H9 (cell line): ENCODE data around the gene TP73. TPM values are rescaled to one million over a fixed set of nuclear protein-coding genes. Genes with fewer than 3 reads are reported as not detected.

Source experiments
- DNase-seq: peaks from one replicate; pipeline ENCODE4 v3.0.0-alpha.2; 2017
- H2AFZ ChIP-seq: one replicate; pipeline ENCODE4 v1.6.1; 2013; ENCODE audit warnings: mild to moderate bottlenecking, low read length, control low read depth, moderate library complexity
- H2AK5ac ChIP-seq: 2 replicates; pipeline ENCODE4 v1.6.1; 2013; ENCODE audit warnings: low read length, control low read depth, mixed read lengths; ENCODE audit not compliant: insufficient read length
- H2BK120ac ChIP-seq: one replicate; pipeline ENCODE4 v1.6.1; 2013; ENCODE audit warnings: low read depth, mild to moderate bottlenecking, low read length, control low read depth, inconsistent platforms; ENCODE audit not compliant: poor library complexity, severe bottlenecking
- H2BK12ac ChIP-seq: 2 replicates; pipeline ENCODE4 v1.6.1; 2013; ENCODE audit warnings: low read length, control low read depth, mixed read lengths, low read depth; ENCODE audit not compliant: insufficient read length
- H2BK15ac ChIP-seq: 2 replicates; pipeline ENCODE4 v1.6.1; 2013; ENCODE audit warnings: low read depth, low read length, control low read depth
- H2BK20ac ChIP-seq: one replicate; pipeline ENCODE4 v1.6.1; 2013; ENCODE audit warnings: low read depth, mild to moderate bottlenecking, low read length, control low read depth, inconsistent platforms; ENCODE audit not compliant: poor library complexity, severe bottlenecking
- H2BK5ac ChIP-seq: 2 replicates; pipeline ENCODE4 v1.6.1; 2013; ENCODE audit warnings: low read length, control low read depth, mixed read lengths; ENCODE audit not compliant: insufficient read length
- H3K14ac ChIP-seq: 2 replicates; pipeline ENCODE4 v1.6.1; 2013; ENCODE audit warnings: low read length, control low read depth; ENCODE audit not compliant: insufficient read depth
- H3K18ac ChIP-seq: 2 replicates; pipeline ENCODE4 v1.6.1; 2013; ENCODE audit warnings: low read depth, mild to moderate bottlenecking, mixed read lengths, low read length, control low read depth; ENCODE audit not compliant: insufficient read length
- H3K23ac ChIP-seq: 2 replicates; pipeline ENCODE4 v1.6.1; 2013; ENCODE audit warnings: low read length, control low read depth, mixed read lengths, low read depth; ENCODE audit not compliant: insufficient read length
- H3K23me2 ChIP-seq: 2 replicates; pipeline ENCODE4 v1.6.1; 2013; ENCODE audit warnings: low read depth, mild to moderate bottlenecking, mixed read lengths, low read length, control low read depth; ENCODE audit not compliant: insufficient read length, poor library complexity, severe bottlenecking
- H3K27ac ChIP-seq: 2 replicates; pipeline ENCODE4 v1.5.1; 2013; ENCODE audit warnings: low read length, control low read depth, mixed read lengths, low read depth; ENCODE audit not compliant: insufficient read length
- H3K27me3 ChIP-seq: 2 replicates; pipeline ENCODE4 v1.6.1; 2013; ENCODE audit warnings: low read length, control low read depth, inconsistent platforms; ENCODE audit not compliant: insufficient read depth
- H3K4ac ChIP-seq: 2 replicates; pipeline ENCODE4 v1.6.1; 2013; ENCODE audit warnings: low read depth, mild to moderate bottlenecking, control low read depth, inconsistent platforms, low read length, moderate library complexity
- H3K4me1 ChIP-seq: 2 replicates; pipeline ENCODE4 v1.6.1; 2013; ENCODE audit warnings: low read length, control low read depth, inconsistent platforms; ENCODE audit not compliant: insufficient read depth
- H3K4me2 ChIP-seq: 2 replicates; pipeline ENCODE4 v1.6.1; 2013; ENCODE audit warnings: low read length, control low read depth, mixed read lengths; ENCODE audit not compliant: insufficient read length, insufficient read depth
- H3K56ac ChIP-seq: 2 replicates; pipeline ENCODE4 v1.6.1; 2013; ENCODE audit warnings: low read depth, mild to moderate bottlenecking, mixed read lengths, low read length, control low read depth; ENCODE audit not compliant: insufficient read length
- H3K79me1 ChIP-seq: 2 replicates; pipeline ENCODE4 v1.6.1; 2013; ENCODE audit warnings: low read depth, mild to moderate bottlenecking, moderate library complexity, low read length, control low read depth, inconsistent platforms; ENCODE audit not compliant: insufficient read depth, poor library complexity, severe bottlenecking
- H3K79me2 ChIP-seq: 2 replicates; pipeline ENCODE4 v1.6.1; 2013; ENCODE audit warnings: low read length, control low read depth, inconsistent platforms; ENCODE audit not compliant: insufficient read depth
- H3K9ac ChIP-seq: 2 replicates; pipeline ENCODE4 v1.6.1; 2013; ENCODE audit warnings: low read length, control low read depth, mixed read lengths; ENCODE audit not compliant: insufficient read length; ENCODE audit errors: extremely low read depth
- H3K9me3 ChIP-seq: one replicate; pipeline ENCODE4 v1.6.1; 2013; ENCODE audit warnings: low read depth, low read length, inconsistent platforms; ENCODE audit not compliant: control insufficient read depth
- H3T11ph ChIP-seq: one replicate; pipeline ENCODE4 v1.6.1; 2013; ENCODE audit warnings: mild to moderate bottlenecking, low read length, control low read depth, inconsistent platforms
- H4K20me1 ChIP-seq: one replicate; pipeline ENCODE4 v1.6.1; 2013; ENCODE audit not compliant: control insufficient read depth, insufficient read length, insufficient read depth
- H4K5ac ChIP-seq: 2 replicates; pipeline ENCODE4 v1.6.1; 2013; ENCODE audit warnings: low read depth, mild to moderate bottlenecking, mixed read lengths, low read length, control low read depth; ENCODE audit not compliant: insufficient read length
- H4K8ac ChIP-seq: replicated peaks from 2 replicates; pipeline ENCODE4 v1.6.1; 2013; ENCODE audit warnings: low read length, control low read depth, mixed read lengths, low read depth; ENCODE audit not compliant: insufficient read length
- H4K91ac ChIP-seq: 2 replicates; pipeline ENCODE4 v1.6.1; 2013; ENCODE audit warnings: low read depth, mild to moderate bottlenecking, moderate library complexity, mixed read lengths, low read length, control low read depth; ENCODE audit not compliant: insufficient read length
- H3K27ac Mint-ChIP-seq, 3 experiments: 2 replicates in 2 of 3; 3 replicates in 1 of 3; pipeline ENCODE4 v1.8.0; 2020 to 2021; ENCODE audit warnings: mixed read lengths in 3 of 3, mild to moderate bottlenecking in 1 of 3, moderate library complexity in 1 of 3
- H3K27me3 Mint-ChIP-seq: 2 replicates; pipeline ENCODE4 v1.8.0; 2021; ENCODE audit warnings: low read depth, mild to moderate bottlenecking, moderate library complexity, mixed read lengths
- H3K36me3 Mint-ChIP-seq, 3 experiments: 2 replicates in 2 of 3; 3 replicates in 1 of 3; pipeline ENCODE4 v1.8.0; 2020 to 2021; ENCODE audit warnings: low read depth in 3 of 3, mixed read lengths in 3 of 3; ENCODE audit not compliant: insufficient read depth in 1 of 3
- H3K4me1 Mint-ChIP-seq, 2 experiments: 2 replicates each; pipeline ENCODE4 v1.8.0; 2020; ENCODE audit warnings: mixed read lengths in 2 of 2
- H3K4me3 Mint-ChIP-seq, 2 experiments: 2 replicates in 1 of 2; 3 replicates in 1 of 2; pipeline ENCODE4 v1.8.0; 2020 to 2021; ENCODE audit warnings: mild to moderate bottlenecking in 2 of 2, mixed read lengths in 2 of 2, moderate library complexity in 1 of 2
- H3K9me3 Mint-ChIP-seq, 2 experiments: 2 replicates in 1 of 2; 3 replicates in 1 of 2; pipeline ENCODE4 v1.8.0; 2020; ENCODE audit warnings: mild to moderate bottlenecking in 2 of 2, mixed read lengths in 2 of 2, moderate library complexity in 1 of 2
- CTCF ChIP-seq: fragments of 200-600 bp; sonication (generic); conservative IDR thresholded peaks from 3 replicates; pipeline ENCODE4 v1.8.0; 2021; ENCODE audit warnings: antibody characterized with exemption, mild to moderate bottlenecking
- WGBS: extraction: QIAGEN DNeasy Blood & Tissue Kit; methylation state at CpG from one replicate; pipeline ENCODE4 v1.1.7; 2013; ENCODE audit warnings: missing lambda C conversion rate, low lambda C conversion rate, mixed read lengths; ENCODE audit not compliant: insufficient read length; ENCODE audit errors: extremely low coverage; 5-methylcytosine and 5-hydroxymethylcytosine counted together
- total RNA-seq: library from RNA; stranded (reverse); gene quantifications from 2 replicates; pipeline ENCODE4 v1.2.1, GENCODE V29; 2021

Gene TP73
- total RNA-seq, 1 experiment from 2014 or later, result 4.7 TPM

GRCh38 chr1:3732434-3733093, 80.2 kb downstream of the TP73 start:
- Histone ChIP-seq H2BK120ac (no peak overlapping the region), H4K20me1 (no peaks in the 10 kb centered on the region), H2BK20ac (no peak overlapping the region), H2AFZ (no peak overlapping the region), H4K8ac (peak overlapping the region; percentile 9), H3K27me3 (no peaks in the 10 kb centered on the region; the same call in 1 of the 2 replicates), H3K9ac (no peak overlapping the region), H3K56ac (no peak overlapping the region), H3T11ph (no peak overlapping the region), H3K79me1 (no peaks in the 10 kb centered on the region), H4K5ac (no peak overlapping the region), H2AK5ac (no peak overlapping the region), H3K79me2 (no peaks in the 10 kb centered on the region), H3K23ac (no peak overlapping the region), H3K18ac (no peak overlapping the region), H3K23me2 (no peaks in the 10 kb centered on the region), H3K4ac (no peak overlapping the region), H3K4me1 (no peaks in the 10 kb centered on the region), H2BK5ac (no peak overlapping the region), H3K14ac (no peak overlapping the region; the same call in 1 of the 2 replicates), H4K91ac (no peak overlapping the region), H2BK12ac (no peak overlapping the region), H3K4me2 (no peak overlapping the region), H2BK15ac (no peak overlapping the region), H3K9me3 (no peaks in the 10 kb centered on the region), H3K27ac (no peak overlapping the region)
- H3K9me3 Mint-ChIP-seq, result no peaks in the 10 kb centered on the region
- peaks cover 2% of the 10 kb centered on the region; the same call in 1 of the 2 replicates for H3K27me3 Mint-ChIP-seq
- H3K27ac Mint-ChIP-seq, result no peak overlapping the region
- H3K4me1 Mint-ChIP-seq, result peaks cover 0 to 13% of the 10 kb centered on the region in 2 experiments; a peak in 2 of 4 replicates
- no peak for TF ChIP-seq CTCF
- WGBS, result no CpG with 5 or more reads among the region's 37 CpGs
- DNase-seq, result peak; percentile 76
- H3K36me3 Mint-ChIP-seq, result peaks cover 6 to 18% (median 10%) of the 10 kb centered on the region in 3 experiments; a peak in 5 of 7 replicates
- H3K4me3 Mint-ChIP-seq, result no peak overlapping the region
